OCI-LY7 (cell line): Measurements from ENCODE around the gene PODN. TPM values are rescaled to one million over a fixed set of nuclear protein-coding genes. Genes with fewer than 3 reads are reported as not detected.

ENCODE experiments used
- BruUV-seq: library from RNA; stranded (reverse); fragments of 400-500 nt; replicated peaks from 2 replicates; lab custom pipeline; 2021; lab: Mats Ljungman, UMichigan
- CTCF ChIA-PET: fragments of 300-600 bp; sonication (Branson Sonifier 250); formaldehyde crosslinking; loops from one replicate; lab custom pipeline; 2022; ENCODE audit warnings: antibody characterized with exemption; ENCODE audit not compliant: unreplicated experiment; lab: Charles Lee
- POLR2A ChIA-PET: fragments of 300-600 bp; sonication (Branson Sonifier 250); formaldehyde crosslinking; loops from one replicate; lab custom pipeline; 2022; ENCODE audit warnings: antibody characterized with exemption; lab: Charles Lee
- DNase-seq: peaks from one replicate; pipeline ENCODE4 v3.0.0-alpha.2; 2015; ENCODE audit warnings: low spot score
- H2AFZ ChIP-seq: fragments of 200-600 bp; sonication (generic), shearing (Covaris generic); 2 replicates; pipeline ENCODE4 v1.6.1; 2014; ENCODE audit warnings: mild to moderate bottlenecking, antibody characterized with exemption, low read length, moderate library complexity
- H3K27ac ChIP-seq: fragments of 200-600 bp; sonication (generic); 2 replicates; pipeline ENCODE4 v1.5.1; 2014; ENCODE audit warnings: mixed run types, low read depth, mild to moderate bottlenecking, moderate library complexity, low read length, inconsistent platforms; ENCODE audit not compliant: poor library complexity, severe bottlenecking
- H3K36me3 ChIP-seq: fragments of 200-600 bp; sonication (generic); 2 replicates; pipeline ENCODE4 v1.6.1; 2014; ENCODE audit warnings: mild to moderate bottlenecking, antibody characterized with exemption, low read length, moderate library complexity, mixed read lengths; ENCODE audit not compliant: insufficient read depth
- H3K4me1 ChIP-seq: fragments of 200-600 bp; sonication (generic); 2 replicates; pipeline ENCODE4 v1.5.1; 2014; ENCODE audit warnings: mild to moderate bottlenecking, low read length; ENCODE audit not compliant: insufficient read depth, poor library complexity, severe bottlenecking
- H3K4me2 ChIP-seq: fragments of 200-600 bp; sonication (generic); 2 replicates; pipeline ENCODE4 v1.6.1; 2014; ENCODE audit warnings: mild to moderate bottlenecking, low read length
- H3K4me3 ChIP-seq: fragments of 200-600 bp; sonication (generic); 2 replicates; pipeline ENCODE4 v1.5.1; 2014; ENCODE audit warnings: mild to moderate bottlenecking, low read depth, low read length; ENCODE audit not compliant: poor library complexity, severe bottlenecking
- H3K79me2 ChIP-seq: fragments of 200-600 bp; sonication (generic); 2 replicates; pipeline ENCODE4 v1.6.1; 2016; ENCODE audit warnings: low read depth, mild to moderate bottlenecking, low read length, moderate library complexity, mixed read lengths; ENCODE audit not compliant: insufficient read depth
- H3K9me2 ChIP-seq: fragments of 200-600 bp; sonication (generic); 2 replicates; pipeline ENCODE4 v1.6.1; 2016; ENCODE audit warnings: mild to moderate bottlenecking, low read length, mixed read lengths; ENCODE audit not compliant: insufficient read depth
- H3K9me3 ChIP-seq: fragments of 200-600 bp; sonication (generic); 2 replicates; pipeline ENCODE4 v1.6.1; 2014; ENCODE audit warnings: mild to moderate bottlenecking, mixed run types, low read length, mixed read lengths
- H4K20me1 ChIP-seq: fragments of 200-600 bp; sonication (generic); 2 replicates; pipeline ENCODE4 v1.6.1; 2014; ENCODE audit warnings: mild to moderate bottlenecking, antibody characterized with exemption, low read length, moderate library complexity, mixed read lengths; ENCODE audit not compliant: insufficient read depth
- EZH2phosphoT487 ChIP-seq: fragments of 200-600 bp; sonication (generic); IDR thresholded peaks from 2 replicates; pipeline ENCODE4 v1.6.1; 2018; ENCODE audit warnings: low read depth, borderline replicate concordance, mild to moderate bottlenecking, mixed run types, antibody characterized with exemption, low read length, moderate library complexity, mixed read lengths
- intact Hi-C: fragments of 100-400 bp; cut with micrococcal nuclease; formaldehyde crosslinking; loops from one replicate; pipeline ENCODE4 v1.10.0; 2022; ENCODE audit not compliant: unreplicated experiment
- total RNA-seq, 2 experiments: library from RNA; depleted of rRNA in 1 of 2; stranded (reverse); fragments of >200 nt in 1 of 2; shearing (Covaris generic) in 1 of 2; gene quantifications; 2 replicates each; pipeline ENCODE4 v1.2.3, GENCODE V29; 2014 to 2022
- TF ChIP-seq, protein P1 (sequence below): fragments of 200-600 bp; sonication (generic); conservative IDR thresholded peaks from 2 replicates; pipeline ENCODE4 v1.5.1; 2014; ENCODE audit warnings: mild to moderate bottlenecking, antibody characterized with exemption, low read length, moderate library complexity, mixed read lengths

The PODN gene
- total RNA-seq, 2 experiments from 2014 or later: not detected

GRCh38 chr1:53071167-53071865, 9.3 kb downstream of the PODN start:
- ChIA-PET CTCF (no interaction called here), POLR2A (no interaction called here)
- no peak overlapping the region for H3K4me3 ChIP-seq
- no peaks in the 10 kb centered on the region for H3K4me1 ChIP-seq
- H3K9me3 ChIP-seq: no peaks in the 10 kb centered on the region
- H3K4me2 ChIP-seq: no peak overlapping the region
- no TSS peak for BruUV-seq
- no peaks in the 10 kb centered on the region for H4K20me1 ChIP-seq
- intact Hi-C loops: no loop called here
- TF ChIP-seq EZH2phosphoT487: no peak
- TF ChIP-seq, protein P1, sequence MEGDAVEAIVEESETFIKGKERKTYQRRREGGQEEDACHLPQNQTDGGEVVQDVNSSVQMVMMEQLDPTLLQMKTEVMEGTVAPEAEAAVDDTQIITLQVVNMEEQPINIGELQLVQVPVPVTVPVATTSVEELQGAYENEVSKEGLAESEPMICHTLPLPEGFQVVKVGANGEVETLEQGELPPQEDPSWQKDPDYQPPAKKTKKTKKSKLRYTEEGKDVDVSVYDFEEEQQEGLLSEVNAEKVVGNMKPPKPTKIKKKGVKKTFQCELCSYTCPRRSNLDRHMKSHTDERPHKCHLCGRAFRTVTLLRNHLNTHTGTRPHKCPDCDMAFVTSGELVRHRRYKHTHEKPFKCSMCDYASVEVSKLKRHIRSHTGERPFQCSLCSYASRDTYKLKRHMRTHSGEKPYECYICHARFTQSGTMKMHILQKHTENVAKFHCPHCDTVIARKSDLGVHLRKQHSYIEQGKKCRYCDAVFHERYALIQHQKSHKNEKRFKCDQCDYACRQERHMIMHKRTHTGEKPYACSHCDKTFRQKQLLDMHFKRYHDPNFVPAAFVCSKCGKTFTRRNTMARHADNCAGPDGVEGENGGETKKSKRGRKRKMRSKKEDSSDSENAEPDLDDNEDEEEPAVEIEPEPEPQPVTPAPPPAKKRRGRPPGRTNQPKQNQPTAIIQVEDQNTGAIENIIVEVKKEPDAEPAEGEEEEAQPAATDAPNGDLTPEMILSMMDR: no peak
- no peaks in the 10 kb centered on the region for H3K36me3 ChIP-seq
- H3K9me2 ChIP-seq: no peaks in the 10 kb centered on the region
- no peaks in the 10 kb centered on the region for H3K79me2 ChIP-seq
- no peak overlapping the region for H2AFZ ChIP-seq
- no peak overlapping the region for H3K27ac ChIP-seq
- DNase-seq: no peak

- no peaks in the 10 kb centered on the region for H3K4me1 ChIP-seq
- H4K20me1 ChIP-seq: no peaks in the 10 kb centered on the region
- no peaks in the 10 kb centered on the region for H3K9me2 ChIP-seq
- intact Hi-C loops: no loop called here
- H3K9me3 ChIP-seq: no peaks in the 10 kb centered on the region
- H3K79me2 ChIP-seq: no peaks in the 10 kb centered on the region
- no peak overlapping the region for H2AFZ ChIP-seq
- POLR2A ChIA-PET: no interaction called here
- no peak for DNase-seq
- H3K27ac ChIP-seq: no peak overlapping the region
- no peaks in the 10 kb centered on the region for H3K36me3 ChIP-seq
- H3K4me2 ChIP-seq: no peak overlapping the region
- CTCF ChIA-PET: no interaction called here
- TF ChIP-seq, protein P1: no peak
- TF ChIP-seq EZH2phosphoT487: no peak
- H3K4me3 ChIP-seq: no peak overlapping the region
- BruUV-seq: no TSS peak
These were observed 9.9 kb downstream of the PODN start for GRCh38 chr1:53071915-53072314.

GRCh38 chr1:53073287-53073686, 11.3 kb downstream of the PODN start:
- Histone ChIP-seq H3K9me2 (no peaks in the 10 kb centered on the region), H4K20me1 (no peaks in the 10 kb centered on the region), H3K9me3 (no peaks in the 10 kb centered on the region), H3K36me3 (no peaks in the 10 kb centered on the region), H3K4me2 (no peak overlapping the region), H3K79me2 (no peaks in the 10 kb centered on the region), H2AFZ (no peak overlapping the region), H3K4me3 (no peak overlapping the region), H3K4me1 (no peaks in the 10 kb centered on the region), H3K27ac (no peak overlapping the region)
- CTCF ChIA-PET: no interaction called here
- TF ChIP-seq EZH2phosphoT487: no peak
- POLR2A ChIA-PET: no interaction called here
- BruUV-seq: no TSS peak
- intact Hi-C loops: no loop called here
- DNase-seq: no peak
